Measurements from ENCODE around the gene NANOS1.

DNA sequence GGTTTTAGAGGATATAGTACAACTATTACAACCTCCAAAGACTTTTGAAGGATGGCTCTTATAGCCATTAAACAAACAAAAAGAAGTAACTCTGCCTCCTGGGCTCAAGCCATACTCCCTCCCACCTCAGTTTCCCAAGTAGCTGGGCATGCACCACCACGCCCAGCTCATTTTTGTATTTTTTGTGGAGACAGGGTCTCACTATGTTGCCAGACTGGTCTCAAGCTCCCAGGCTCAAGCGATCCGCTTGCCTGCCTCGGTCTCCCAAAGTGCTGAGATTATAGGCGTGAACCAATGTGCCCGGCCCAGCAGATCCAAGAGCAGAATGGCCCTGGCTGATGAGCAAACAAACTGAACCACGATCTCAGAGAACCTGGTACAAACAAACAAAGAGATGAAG lies 16.0 kb downstream of the NANOS1 start:
- TF ChIP-seq, protein P1, sequence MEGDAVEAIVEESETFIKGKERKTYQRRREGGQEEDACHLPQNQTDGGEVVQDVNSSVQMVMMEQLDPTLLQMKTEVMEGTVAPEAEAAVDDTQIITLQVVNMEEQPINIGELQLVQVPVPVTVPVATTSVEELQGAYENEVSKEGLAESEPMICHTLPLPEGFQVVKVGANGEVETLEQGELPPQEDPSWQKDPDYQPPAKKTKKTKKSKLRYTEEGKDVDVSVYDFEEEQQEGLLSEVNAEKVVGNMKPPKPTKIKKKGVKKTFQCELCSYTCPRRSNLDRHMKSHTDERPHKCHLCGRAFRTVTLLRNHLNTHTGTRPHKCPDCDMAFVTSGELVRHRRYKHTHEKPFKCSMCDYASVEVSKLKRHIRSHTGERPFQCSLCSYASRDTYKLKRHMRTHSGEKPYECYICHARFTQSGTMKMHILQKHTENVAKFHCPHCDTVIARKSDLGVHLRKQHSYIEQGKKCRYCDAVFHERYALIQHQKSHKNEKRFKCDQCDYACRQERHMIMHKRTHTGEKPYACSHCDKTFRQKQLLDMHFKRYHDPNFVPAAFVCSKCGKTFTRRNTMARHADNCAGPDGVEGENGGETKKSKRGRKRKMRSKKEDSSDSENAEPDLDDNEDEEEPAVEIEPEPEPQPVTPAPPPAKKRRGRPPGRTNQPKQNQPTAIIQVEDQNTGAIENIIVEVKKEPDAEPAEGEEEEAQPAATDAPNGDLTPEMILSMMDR (IDR thresholded peaks at IDR 0.05) = no peak
- TF ChIP-seq POLR2A (IDR thresholded peaks at IDR 0.05) = no peak

All from upper lobe of left lung (tissue), 4 donors.